Measurements from ENCODE around the gene IGFBP2. TPM values are rescaled to one million over a fixed set of nuclear protein-coding genes. Genes with fewer than 3 reads are reported as not detected.

The IGFBP2 gene
- total and polyA plus RNA-seq, 2 experiments from 2014 or later = 177 to 364 TPM

- H3K79me2 ChIP-seq (replicated peaks; ENCODE audit: insufficient read depth) = peaks cover 24% of the 10 kb centered on the region
- H3F3A ChIP-seq (replicated peaks; ENCODE audit: low read depth) = no peaks in the 10 kb centered on the region; the same call in 1 of the 2 replicates
- H3K36me3 ChIP-seq (ENCODE audit: insufficient read depth) = no peaks in the 10 kb centered on the region
- Mint-ChIP-seq H3K27ac (peak overlapping the region; percentile 95), H3K4me1 (peaks cover 46% of the 10 kb centered on the region), H3K4me3 (peak overlapping the region; percentile 90), H3K9me3 (peaks cover 6% of the 10 kb centered on the region; the same call in 1 of the 3 replicates), H3K36me3 (ENCODE audit: low read depth) (peaks cover 4% of the 10 kb centered on the region), H3K27me3 (ENCODE audit: insufficient read depth, low read depth, poor library complexity) (peaks cover 29% of the 10 kb centered on the region)
- H3K27me3 ChIP-seq (ENCODE audit: insufficient read depth) = peaks cover 26% of the 10 kb centered on the region
- ATAC-seq (no peak; the same call in 2 of the 3 replicates), DNase-seq (ENCODE audit: low spot score) (peak; percentile 17)
- H3K27ac ChIP-seq (ENCODE audit: low read depth) = no peak overlapping the region
- H3K4me1 ChIP-seq (ENCODE audit: insufficient read depth) = peaks cover 34% of the 10 kb centered on the region
- no peak for TF ChIP-seq EZH2 (IDR thresholded peaks at IDR 0.05; ENCODE audit: low read depth, unreplicated experiment)
- TF ChIP-seq REST (IDR thresholded peaks at IDR 0.05; ENCODE audit: unreplicated experiment) = no peak
- no peak for TF ChIP-seq ZNF114 (CRISPR knock-in tag; IDR thresholded peaks at IDR 0.05)
- no peak for TF ChIP-seq EZH2phosphoT487 (IDR thresholded peaks at IDR 0.05; ENCODE audit: unreplicated experiment)
- no peak for TF ChIP-seq POLR2AphosphoS5 (IDR thresholded peaks at IDR 0.05; ENCODE audit: low read depth)
- no peak for TF ChIP-seq ZNF331 (CRISPR knock-in tag; IDR thresholded peaks at IDR 0.05; ENCODE audit: low read depth)
- no peak for TF ChIP-seq ETS1 (IDR thresholded peaks at IDR 0.05)
- TF ChIP-seq NANOG (IDR thresholded peaks at IDR 0.05; ENCODE audit: borderline replicate concordance) = no peak
- no peak for TF ChIP-seq STAT1 (IDR thresholded peaks at IDR 0.05; ENCODE audit: unreplicated experiment)
- TF ChIP-seq CREB1 (CRISPR knock-in tag; IDR thresholded peaks at IDR 0.05; ENCODE audit: low read depth) = no peak
- no peak for TF ChIP-seq CTCF (conservative IDR thresholded peaks at IDR 0.05; ENCODE audit: low read depth in 2 of 2)
- no peak for TF ChIP-seq ZNF462 (CRISPR knock-in tag; IDR thresholded peaks at IDR 0.05)
- TF ChIP-seq JUNB (IDR thresholded peaks at IDR 0.05; ENCODE audit: unreplicated experiment) = no peak
- H3K4me2 ChIP-seq = peak overlapping the region; percentile 72
- peak overlapping the region; percentile 45 for H2AFZ ChIP-seq
- peaks cover 5% of the 10 kb centered on the region; the same call in 1 of the 2 replicates for H3K9me2 ChIP-seq (ENCODE audit: insufficient read depth)
- H4K20me1 ChIP-seq (replicated peaks; ENCODE audit: insufficient read depth) = no peaks in the 10 kb centered on the region
- peak overlapping the region; percentile 82 for H3K4me3 ChIP-seq
Observed at GRCh38 chr2:216632346-216632951, 771 bp upstream of the IGFBP2 start.
